Astrocyte of the cerebellum (primary cell): Measurements from ENCODE around the gene NLRP10.

Source experiments
- DNase-seq: peaks from one replicate; pipeline ENCODE4 v3.0.0-alpha.2; 2011; ENCODE audit warnings: low read depth
- H3K4me3 ChIP-seq: 2 replicates; pipeline ENCODE4 v1.5.1; 2011; ENCODE audit warnings: mild to moderate bottlenecking, low read depth, low read length, moderate library complexity
- in situ Hi-C: cut with HindIII; loops from 2 replicates; pipeline ENCODE4 v1.10.0; 2017; ENCODE audit warnings: low sequenced_read_pairs
- TF ChIP-seq, protein P1 (sequence below): IDR thresholded peaks from 2 replicates; pipeline ENCODE4 v1.5.1; 2012; ENCODE audit warnings: low read length, low read depth, moderate library complexity, mild to moderate bottlenecking; ENCODE audit errors: missing control alignments

NLRP10 gene

GRCh38 chr11:7968686-7969085 lies 3.4 kb upstream of the NLRP10 start:
- no peak for DNase-seq
- no peak overlapping the region for H3K4me3 ChIP-seq
- TF ChIP-seq, protein P1, sequence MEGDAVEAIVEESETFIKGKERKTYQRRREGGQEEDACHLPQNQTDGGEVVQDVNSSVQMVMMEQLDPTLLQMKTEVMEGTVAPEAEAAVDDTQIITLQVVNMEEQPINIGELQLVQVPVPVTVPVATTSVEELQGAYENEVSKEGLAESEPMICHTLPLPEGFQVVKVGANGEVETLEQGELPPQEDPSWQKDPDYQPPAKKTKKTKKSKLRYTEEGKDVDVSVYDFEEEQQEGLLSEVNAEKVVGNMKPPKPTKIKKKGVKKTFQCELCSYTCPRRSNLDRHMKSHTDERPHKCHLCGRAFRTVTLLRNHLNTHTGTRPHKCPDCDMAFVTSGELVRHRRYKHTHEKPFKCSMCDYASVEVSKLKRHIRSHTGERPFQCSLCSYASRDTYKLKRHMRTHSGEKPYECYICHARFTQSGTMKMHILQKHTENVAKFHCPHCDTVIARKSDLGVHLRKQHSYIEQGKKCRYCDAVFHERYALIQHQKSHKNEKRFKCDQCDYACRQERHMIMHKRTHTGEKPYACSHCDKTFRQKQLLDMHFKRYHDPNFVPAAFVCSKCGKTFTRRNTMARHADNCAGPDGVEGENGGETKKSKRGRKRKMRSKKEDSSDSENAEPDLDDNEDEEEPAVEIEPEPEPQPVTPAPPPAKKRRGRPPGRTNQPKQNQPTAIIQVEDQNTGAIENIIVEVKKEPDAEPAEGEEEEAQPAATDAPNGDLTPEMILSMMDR, result no peak
- in situ Hi-C loops, result loop anchor here (5.0 kb wide), 1 partner anchor 76 kb away; no protein-coding TSS in a partner anchor

DNA sequence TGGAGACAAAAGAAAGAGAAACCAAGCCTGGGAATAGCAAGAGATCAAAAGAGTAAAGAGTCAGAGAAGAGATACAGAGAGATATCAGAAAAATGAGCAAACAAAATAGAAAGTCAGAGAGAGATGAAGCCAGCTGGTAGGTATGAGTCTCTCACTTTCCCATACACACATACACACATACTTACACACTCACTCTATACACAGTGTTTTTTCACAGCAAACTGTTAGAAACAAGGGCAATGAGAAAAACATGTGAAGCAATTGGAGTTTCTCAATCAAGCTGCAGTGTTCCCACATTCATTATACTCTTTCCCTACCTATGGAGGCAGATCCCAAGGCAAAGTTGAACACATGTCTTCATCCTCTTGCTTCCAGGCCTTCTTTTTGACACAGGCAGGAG lies 2.6 kb upstream of the NLRP10 start:
- TF ChIP-seq, protein P1, result no peak
- H3K4me3 ChIP-seq, result no peak overlapping the region
- no peak for DNase-seq
- in situ Hi-C loops, result loop anchor here (5.0 kb wide), 1 partner anchor 76 kb away; no protein-coding TSS in a partner anchor

DNA sequence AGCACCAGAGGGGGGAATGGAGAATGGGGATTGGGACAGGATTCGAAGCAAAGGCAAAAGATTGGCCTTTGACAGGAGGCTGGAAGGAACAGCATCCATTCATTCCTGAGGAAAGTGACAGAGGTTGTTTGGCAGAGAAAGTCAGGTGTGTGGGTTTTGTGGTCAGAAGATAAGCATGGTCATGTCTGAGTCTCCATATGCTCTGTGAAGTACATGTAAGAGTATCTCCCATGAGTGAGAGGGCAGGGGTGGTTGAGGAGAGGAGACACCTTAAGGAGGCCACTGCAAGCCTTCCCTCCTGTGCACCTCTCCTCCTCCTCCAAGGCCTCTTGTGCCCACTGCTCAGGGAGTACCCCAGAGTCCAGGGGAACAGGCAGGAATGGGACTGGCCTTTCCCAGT lies 1.9 kb upstream of the NLRP10 start:
- in situ Hi-C loops, result loop anchor here (5.0 kb wide), 1 partner anchor 75 kb away; no protein-coding TSS in a partner anchor
- TF ChIP-seq, protein P1, result no peak
- no peak overlapping the region for H3K4me3 ChIP-seq
- no peak for DNase-seq

GRCh38 chr11:7964873-7965272 lies 374 bp downstream of the NLRP10 start:
- H3K4me3 ChIP-seq, result no peak overlapping the region
- DNase-seq, result no peak
- in situ Hi-C loops, result loop anchor here (5.0 kb wide), 1 partner anchor 73 kb away; no protein-coding TSS in a partner anchor
- TF ChIP-seq, protein P1, result no peak

- TF ChIP-seq, protein P1, result no peak
- DNase-seq, result no peak
- in situ Hi-C loops, result no loop called here
- no peak overlapping the region for H3K4me3 ChIP-seq
Observed at GRCh38 chr11:7964261-7964660, 986 bp downstream of the NLRP10 start.

DNA sequence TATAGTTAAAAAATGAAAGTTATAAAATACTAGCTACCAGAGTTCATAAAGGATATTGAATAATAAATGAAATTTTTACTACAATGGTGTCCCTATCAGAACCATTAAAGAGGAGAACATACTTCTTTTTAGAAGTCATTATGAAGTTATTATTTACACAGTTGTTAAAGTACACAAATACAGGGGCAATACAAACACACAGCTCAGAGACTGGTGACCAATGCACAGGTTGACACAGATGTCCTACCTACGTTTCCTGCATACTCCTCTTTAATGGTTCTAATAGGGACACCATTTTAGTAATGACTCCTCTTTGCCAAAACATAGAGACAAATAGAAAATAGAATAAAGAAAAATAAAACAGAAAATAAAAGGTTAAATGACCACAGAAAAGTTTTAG lies 10.1 kb downstream of the NLRP10 start:
- in situ Hi-C loops, result no loop called here
- no peak for DNase-seq
- H3K4me3 ChIP-seq, result no peak overlapping the region
- TF ChIP-seq, protein P1, result no peak

GRCh38 chr11:7949934-7950333 lies 15.3 kb downstream of the NLRP10 start:
- H3K4me3 ChIP-seq, result no peak overlapping the region
- in situ Hi-C loops, result no loop called here
- TF ChIP-seq, protein P1, result no peak
- DNase-seq, result no peak
